Activated naive CD4-positive, alpha-beta T cell treated with anti-CD3 and anti-CD28 coated beads, Interleukin-2, amount 50 U/mL, for 24 hours (primary cell): Measurements from ENCODE around the gene ADCY1.

ENCODE experiments used
- H3K27ac Mint-ChIP-seq: one replicate; pipeline ENCODE4 v1.8.0; 2021; ENCODE audit warnings: mild to moderate bottlenecking, mixed read lengths
- H3K27me3 Mint-ChIP-seq: one replicate; pipeline ENCODE4 v1.8.0; 2021; ENCODE audit warnings: mixed read lengths
- H3K36me3 Mint-ChIP-seq: one replicate; pipeline ENCODE4 v1.8.0; 2021; ENCODE audit warnings: mixed read lengths
- H3K4me1 Mint-ChIP-seq: one replicate; pipeline ENCODE4 v1.8.0; 2021; ENCODE audit warnings: mixed read lengths
- H3K4me3 Mint-ChIP-seq: one replicate; pipeline ENCODE4 v1.8.0; 2021; ENCODE audit warnings: mild to moderate bottlenecking, mixed read lengths
- H3K9me3 Mint-ChIP-seq: one replicate; pipeline ENCODE4 v1.8.0; 2021; ENCODE audit warnings: mixed read lengths

ADCY1 gene

DNA sequence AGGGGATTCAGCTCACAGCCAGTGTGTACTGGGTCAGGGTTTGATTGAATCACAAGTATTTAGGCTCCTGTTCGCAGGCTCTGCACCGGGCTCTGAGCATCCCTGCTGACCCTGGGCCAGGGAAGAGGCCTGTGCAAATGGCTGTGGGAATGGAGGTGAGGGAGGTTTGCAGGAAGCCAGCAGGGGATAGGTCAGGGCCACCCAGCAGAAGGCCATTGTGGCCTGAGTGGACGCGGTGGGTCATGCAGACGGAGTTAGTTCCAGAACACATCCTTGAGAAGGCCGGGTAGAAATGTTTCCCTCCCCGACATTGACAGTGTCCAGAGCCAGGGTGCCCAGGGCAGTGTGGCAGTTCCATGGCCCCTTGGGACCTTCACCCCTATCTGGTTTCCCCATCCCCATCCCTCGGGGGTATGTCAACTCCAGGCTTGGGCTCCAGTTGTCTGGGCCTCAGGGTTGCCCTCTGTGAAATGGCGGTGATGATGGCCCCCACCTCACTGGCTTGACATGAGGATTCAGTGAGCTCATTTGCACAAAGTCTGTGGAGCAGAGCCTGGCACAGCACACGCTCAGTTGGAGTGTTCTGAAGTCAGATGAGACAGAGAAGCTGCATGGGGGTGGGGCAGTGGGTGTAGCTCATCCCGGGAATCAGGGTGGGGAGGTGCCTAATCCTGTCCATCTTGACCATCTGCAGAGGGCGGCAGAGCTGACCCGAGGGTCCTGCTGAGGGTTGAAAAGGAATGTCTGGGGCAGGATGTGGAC lies 107.6 kb downstream of the ADCY1 start:
- H3K27me3 Mint-ChIP-seq, result peaks cover 7% of the 10 kb centered on the region
- no peak overlapping the region for H3K4me3 Mint-ChIP-seq
- H3K9me3 Mint-ChIP-seq, result no peaks in the 10 kb centered on the region
- H3K4me1 Mint-ChIP-seq, result no peaks in the 10 kb centered on the region
- H3K36me3 Mint-ChIP-seq, result no peaks in the 10 kb centered on the region
- no peak overlapping the region for H3K27ac Mint-ChIP-seq

DNA sequence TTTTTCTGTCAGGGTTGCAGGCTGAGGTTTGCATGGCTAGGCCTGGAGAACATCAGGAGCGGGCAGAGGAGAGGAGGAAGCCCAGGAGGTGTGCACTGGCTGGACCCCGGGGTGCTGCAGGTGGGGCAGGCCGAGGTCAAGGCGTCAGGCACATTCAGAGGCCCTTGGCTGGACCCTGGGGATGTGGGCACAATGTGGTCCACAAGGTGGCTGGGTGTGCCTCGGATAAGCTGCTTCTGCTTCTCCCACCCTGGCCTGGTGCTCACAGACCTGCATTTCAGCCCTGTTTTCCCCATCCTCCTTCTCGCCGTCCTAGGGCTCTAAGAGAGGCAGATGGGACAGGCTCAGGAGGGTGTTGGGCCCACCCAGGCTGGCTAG lies 108.2 kb downstream of the ADCY1 start:
- H3K27me3 Mint-ChIP-seq, result peaks cover 7% of the 10 kb centered on the region
- H3K4me1 Mint-ChIP-seq, result no peaks in the 10 kb centered on the region
- no peak overlapping the region for H3K4me3 Mint-ChIP-seq
- no peak overlapping the region for H3K27ac Mint-ChIP-seq
- no peaks in the 10 kb centered on the region for H3K36me3 Mint-ChIP-seq
- H3K9me3 Mint-ChIP-seq, result no peaks in the 10 kb centered on the region

DNA sequence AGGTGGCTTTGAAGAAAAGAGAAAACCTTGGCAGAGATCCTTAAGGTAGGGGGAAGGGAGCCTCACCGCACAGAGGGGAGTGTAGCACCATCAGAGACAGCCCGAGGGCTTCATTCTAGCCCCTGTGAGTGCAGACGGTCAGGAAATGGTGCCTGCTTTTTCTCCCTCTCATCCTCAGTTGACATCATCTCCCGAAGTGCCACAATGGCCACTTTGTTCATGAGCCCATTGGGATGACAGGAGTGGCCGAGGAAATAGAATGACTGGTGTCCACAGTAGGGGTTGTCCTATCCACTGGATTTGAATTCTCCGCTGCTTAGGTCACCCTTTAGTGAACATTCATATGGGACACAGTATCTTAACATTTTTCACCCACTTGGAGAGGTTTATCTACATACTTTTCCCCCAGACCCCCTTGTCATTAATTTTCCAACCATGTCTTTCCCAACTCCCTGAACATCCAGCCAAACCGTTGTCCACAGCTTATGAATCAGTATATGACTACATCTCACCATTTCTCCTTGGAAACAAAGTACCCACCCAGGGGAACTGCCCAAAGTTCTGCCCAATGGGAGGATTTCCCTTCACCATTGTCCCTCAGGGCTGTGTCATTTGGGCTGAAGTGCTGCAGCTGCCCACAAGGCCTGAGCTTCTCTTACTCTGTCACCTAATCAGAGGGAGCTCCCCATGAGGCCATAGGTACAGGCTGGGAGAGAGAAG lies 108.8 kb downstream of the ADCY1 start:
- no peaks in the 10 kb centered on the region for H3K36me3 Mint-ChIP-seq
- no peak overlapping the region for H3K4me3 Mint-ChIP-seq
- H3K4me1 Mint-ChIP-seq, result no peaks in the 10 kb centered on the region
- no peak overlapping the region for H3K27ac Mint-ChIP-seq
- peaks cover 7% of the 10 kb centered on the region for H3K27me3 Mint-ChIP-seq
- no peaks in the 10 kb centered on the region for H3K9me3 Mint-ChIP-seq

DNA sequence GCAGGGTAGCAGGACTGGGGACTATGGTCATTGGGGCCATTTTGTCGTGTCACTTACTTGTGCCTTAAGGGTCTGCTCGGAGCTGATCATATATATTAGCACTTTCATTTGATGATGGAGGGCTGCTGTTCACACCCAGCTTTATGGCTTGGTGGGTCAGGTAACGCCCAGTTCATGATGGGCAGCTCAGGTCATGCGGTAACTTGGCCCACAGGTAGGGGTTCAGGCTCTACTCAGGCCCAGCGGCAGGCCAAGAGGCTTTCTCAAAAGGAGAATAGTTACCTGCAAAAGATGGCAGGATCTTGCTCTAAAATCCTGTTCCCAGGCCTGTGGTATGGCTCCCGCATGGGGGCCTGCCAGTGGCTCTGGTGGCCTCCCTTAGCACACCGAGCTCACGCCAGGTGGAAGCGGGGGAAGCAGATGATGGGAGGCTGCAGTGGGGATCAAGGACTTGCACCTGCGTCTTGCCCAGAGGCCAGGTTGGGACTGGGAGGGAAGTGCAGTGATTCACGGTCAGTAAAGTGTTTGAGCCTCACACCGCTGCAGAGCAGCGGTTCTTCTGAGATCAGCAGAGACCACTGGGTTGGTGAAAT lies 109.5 kb downstream of the ADCY1 start:
- Mint-ChIP-seq H3K4me3 (no peak overlapping the region), H3K27ac (no peak overlapping the region), H3K9me3 (no peaks in the 10 kb centered on the region), H3K4me1 (no peaks in the 10 kb centered on the region), H3K36me3 (no peaks in the 10 kb centered on the region), H3K27me3 (peaks cover 7% of the 10 kb centered on the region)

DNA sequence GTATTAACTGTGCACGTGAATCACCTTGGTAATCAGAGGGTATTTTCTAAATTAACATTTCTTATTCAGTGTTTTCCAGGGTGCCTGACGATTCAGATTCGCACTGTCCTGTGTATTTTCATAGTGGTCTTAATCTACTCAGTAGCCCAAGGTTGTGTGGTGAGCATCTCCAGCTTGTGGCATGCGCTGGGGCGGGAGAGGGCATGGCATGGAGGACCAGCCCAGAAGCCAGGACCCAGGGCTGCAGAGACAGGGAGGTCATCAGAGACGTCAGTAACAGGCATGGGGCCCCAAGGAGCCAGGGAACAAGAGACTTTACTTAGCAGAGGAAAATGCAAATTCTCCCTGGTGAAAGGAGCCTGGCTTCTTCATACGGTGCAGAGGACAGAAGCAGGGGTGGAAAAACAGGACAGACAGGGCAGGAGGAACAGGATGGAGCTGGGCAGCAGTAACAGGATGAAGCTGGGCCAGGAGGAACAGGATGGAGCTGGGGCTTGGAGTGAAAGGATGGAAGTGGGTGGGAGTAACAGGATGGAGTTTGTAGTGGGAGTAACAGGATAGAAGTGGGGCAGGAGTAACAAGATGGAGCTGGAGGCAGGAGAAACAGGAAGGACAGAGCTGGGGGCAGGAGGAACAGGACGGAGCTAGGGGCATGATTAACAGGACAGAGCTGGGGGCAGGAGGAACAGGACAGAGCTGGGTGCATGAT lies 110.9 kb downstream of the ADCY1 start:
- Mint-ChIP-seq H3K27ac (no peak overlapping the region), H3K27me3 (peaks cover 7% of the 10 kb centered on the region), H3K36me3 (no peaks in the 10 kb centered on the region), H3K4me1 (no peaks in the 10 kb centered on the region), H3K4me3 (no peak overlapping the region), H3K9me3 (no peaks in the 10 kb centered on the region)

DNA sequence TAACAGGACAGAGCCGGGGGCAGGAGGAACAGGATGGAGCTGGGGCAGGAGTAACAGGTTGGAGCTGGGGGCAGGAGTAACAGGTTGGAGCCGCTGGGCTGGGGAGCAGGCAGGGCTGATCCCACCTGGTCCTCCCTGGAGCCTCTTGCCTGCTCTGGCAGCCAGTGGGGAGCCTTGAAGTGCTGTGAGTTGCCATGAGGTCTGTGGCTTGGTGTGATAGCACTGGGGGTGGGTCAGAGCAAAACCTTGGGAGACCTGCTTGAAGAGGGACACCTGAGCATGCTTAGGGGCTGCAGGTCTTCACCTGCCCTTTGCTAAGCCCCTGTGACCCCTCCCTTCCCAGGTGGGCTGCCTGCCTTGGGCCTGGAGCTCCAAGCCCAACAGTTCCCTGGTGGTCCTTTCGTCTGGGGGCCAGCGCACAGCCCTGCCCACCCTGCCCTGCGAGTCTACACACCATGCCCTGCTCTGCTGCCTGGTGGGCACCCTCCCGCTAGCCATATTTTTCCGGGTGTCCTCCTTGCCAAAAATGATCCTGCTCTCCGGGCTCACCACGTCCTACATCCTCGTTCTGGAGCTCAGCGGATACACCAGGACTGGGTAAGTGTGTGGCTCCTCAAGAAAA lies 111.6 kb downstream of the ADCY1 start:
- H3K27me3 Mint-ChIP-seq, result peaks cover 3% of the 10 kb centered on the region
- H3K4me1 Mint-ChIP-seq, result no peaks in the 10 kb centered on the region
- no peak overlapping the region for H3K27ac Mint-ChIP-seq
- no peaks in the 10 kb centered on the region for H3K36me3 Mint-ChIP-seq
- H3K4me3 Mint-ChIP-seq, result no peak overlapping the region
- H3K9me3 Mint-ChIP-seq, result no peaks in the 10 kb centered on the region

DNA sequence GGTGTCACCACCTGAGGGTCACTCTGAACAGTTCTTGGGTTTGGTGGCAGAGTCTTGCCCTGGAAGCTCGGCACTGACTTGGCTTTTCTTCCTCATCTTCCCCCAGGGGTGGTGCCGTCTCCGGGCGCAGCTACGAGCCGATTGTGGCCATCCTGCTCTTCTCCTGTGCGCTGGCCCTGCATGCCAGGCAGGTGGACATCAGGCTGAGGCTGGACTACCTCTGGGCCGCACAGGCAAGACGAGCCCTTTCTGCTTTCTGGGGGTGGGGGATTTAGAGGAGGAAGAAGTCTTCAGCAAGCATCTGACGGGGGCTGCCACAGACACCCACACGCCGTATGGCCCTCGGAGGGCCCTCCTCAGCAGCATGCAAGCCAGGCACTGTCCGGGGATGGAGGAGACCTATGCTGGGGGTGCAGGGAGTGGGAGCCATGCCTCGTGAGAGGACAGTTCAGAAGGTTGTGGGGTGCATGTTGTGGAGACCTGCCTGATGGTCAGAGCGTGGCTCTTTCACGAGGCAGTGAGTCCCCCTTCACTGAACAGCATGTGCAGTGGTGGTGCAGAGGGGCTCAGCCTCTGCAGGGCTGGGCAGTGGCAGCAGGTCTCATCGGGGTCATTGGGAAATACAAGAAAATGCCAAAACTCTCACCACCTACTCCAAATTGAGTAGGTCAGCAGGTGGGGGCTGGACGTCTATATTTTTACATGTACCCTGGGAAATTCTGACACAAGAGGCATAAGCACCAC lies 112.4 kb downstream of the ADCY1 start:
- no peaks in the 10 kb centered on the region for H3K4me1 Mint-ChIP-seq
- no peaks in the 10 kb centered on the region for H3K9me3 Mint-ChIP-seq
- H3K4me3 Mint-ChIP-seq, result no peak overlapping the region
- H3K36me3 Mint-ChIP-seq, result no peaks in the 10 kb centered on the region
- H3K27me3 Mint-ChIP-seq, result peaks cover 2% of the 10 kb centered on the region
- no peak overlapping the region for H3K27ac Mint-ChIP-seq

DNA sequence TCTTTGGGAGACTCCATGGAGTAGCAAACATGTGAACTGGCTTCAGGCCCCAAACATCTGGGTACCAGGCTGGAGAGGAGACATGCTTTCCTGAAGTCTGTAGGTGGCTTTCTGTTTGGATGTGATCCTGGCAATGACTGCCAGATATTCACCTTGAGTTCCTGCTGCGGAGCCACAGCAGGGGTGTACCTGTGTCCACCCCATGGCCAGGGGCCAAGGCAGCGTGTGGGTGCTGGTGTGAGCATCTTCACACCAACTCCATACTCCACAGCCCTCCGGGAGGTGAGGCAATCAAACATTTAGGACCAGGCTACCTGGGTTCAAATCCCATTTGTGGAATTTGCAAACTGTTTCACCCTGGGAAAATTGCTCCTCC lies 113.0 kb downstream of the ADCY1 start:
- Mint-ChIP-seq H3K9me3 (no peaks in the 10 kb centered on the region), H3K27me3 (peaks cover 2% of the 10 kb centered on the region)

DNA sequence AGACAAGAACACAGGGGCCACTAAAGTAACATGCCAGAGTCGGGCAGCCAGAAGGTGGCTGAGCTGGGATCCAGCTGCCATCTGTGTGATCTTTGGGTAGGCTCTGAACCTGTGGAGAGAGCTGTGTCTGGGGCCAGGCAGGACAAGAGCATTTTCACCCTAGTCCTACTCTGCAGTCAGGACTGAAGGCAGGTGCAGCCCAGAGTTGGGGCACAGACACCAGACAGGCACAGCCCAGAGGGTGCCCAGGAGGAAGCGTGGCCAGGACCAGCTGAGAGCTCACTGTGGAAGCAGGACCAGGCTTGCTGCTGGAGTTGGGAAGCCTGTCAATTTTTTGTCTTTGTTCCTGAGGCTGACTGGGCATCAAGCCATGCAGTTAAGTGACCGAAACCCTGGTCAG lies 113.6 kb downstream of the ADCY1 start:
- Mint-ChIP-seq H3K27ac (no peak overlapping the region), H3K4me1 (no peaks in the 10 kb centered on the region), H3K4me3 (no peak overlapping the region), H3K36me3 (no peaks in the 10 kb centered on the region), H3K27me3 (peaks cover 2% of the 10 kb centered on the region), H3K9me3 (no peaks in the 10 kb centered on the region)

More for the DNA sequence above, 113.0 kb downstream of the ADCY1 start:
- Mint-ChIP-seq H3K4me1 (no peaks in the 10 kb centered on the region), H3K36me3 (no peaks in the 10 kb centered on the region), H3K4me3 (no peak overlapping the region), H3K27ac (no peak overlapping the region)

DNA sequence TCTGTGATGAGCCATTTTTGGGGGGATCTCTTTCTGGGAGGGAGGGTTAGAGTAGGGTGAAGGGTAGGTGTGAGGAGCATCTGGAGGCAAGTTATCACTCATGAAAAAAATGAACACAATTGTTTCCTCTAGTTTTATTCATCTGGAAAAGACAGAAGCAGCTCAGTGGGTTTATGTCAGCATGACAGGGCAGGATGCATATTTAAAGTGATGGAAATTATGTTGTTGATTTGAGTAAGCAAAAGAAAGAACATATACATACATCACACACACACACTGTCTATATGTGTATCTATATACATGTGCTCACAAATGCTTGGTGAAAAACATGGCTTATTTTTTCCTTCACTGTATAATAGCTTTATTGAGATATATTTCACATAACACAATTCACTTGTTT lies 114.2 kb downstream of the ADCY1 start:
- no peak overlapping the region for H3K4me3 Mint-ChIP-seq
- no peak overlapping the region for H3K27ac Mint-ChIP-seq
- H3K36me3 Mint-ChIP-seq, result no peaks in the 10 kb centered on the region
- H3K4me1 Mint-ChIP-seq, result no peaks in the 10 kb centered on the region
- no peaks in the 10 kb centered on the region for H3K9me3 Mint-ChIP-seq
- H3K27me3 Mint-ChIP-seq, result peaks cover 2% of the 10 kb centered on the region

DNA sequence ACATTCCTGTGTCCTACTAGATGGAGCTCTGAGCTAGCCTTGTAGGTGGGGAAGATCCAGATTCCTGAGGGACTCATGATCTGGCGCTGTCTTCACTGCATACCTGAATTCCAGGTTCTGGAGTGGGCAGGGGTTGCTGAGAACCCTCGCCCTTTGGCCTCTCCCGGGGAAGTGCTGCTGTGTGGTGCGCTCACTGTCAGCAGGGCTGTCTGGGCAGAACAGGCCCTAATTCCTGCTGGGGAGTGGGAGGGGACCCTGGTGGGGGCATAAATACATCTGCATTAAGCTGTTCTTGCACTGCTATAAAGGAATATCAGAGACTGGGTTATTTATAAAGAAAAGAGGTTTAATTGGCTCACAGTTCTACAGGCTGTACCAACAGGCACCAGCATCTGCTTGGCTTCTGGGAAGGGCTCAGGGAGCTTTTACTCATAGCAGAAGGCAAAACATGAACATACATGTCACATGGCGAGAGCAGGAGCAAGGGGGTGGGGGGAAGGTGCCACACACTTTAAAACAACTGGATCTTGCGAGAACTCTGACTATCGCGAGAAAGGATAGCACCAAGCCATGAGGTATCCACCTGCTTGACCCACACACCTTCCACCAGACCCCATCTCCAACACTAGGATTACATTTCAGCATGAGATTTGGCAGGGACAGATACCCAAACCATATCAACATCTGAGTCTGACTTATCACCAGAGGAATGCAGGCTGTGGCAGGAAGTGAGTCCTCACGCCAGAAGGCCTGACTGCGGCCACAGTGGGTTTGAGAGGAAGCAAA lies 115.0 kb downstream of the ADCY1 start:
- Mint-ChIP-seq H3K9me3 (no peaks in the 10 kb centered on the region), H3K27me3 (peaks cover 2% of the 10 kb centered on the region), H3K4me3 (no peak overlapping the region), H3K4me1 (no peaks in the 10 kb centered on the region), H3K27ac (no peak overlapping the region), H3K36me3 (no peaks in the 10 kb centered on the region)

DNA sequence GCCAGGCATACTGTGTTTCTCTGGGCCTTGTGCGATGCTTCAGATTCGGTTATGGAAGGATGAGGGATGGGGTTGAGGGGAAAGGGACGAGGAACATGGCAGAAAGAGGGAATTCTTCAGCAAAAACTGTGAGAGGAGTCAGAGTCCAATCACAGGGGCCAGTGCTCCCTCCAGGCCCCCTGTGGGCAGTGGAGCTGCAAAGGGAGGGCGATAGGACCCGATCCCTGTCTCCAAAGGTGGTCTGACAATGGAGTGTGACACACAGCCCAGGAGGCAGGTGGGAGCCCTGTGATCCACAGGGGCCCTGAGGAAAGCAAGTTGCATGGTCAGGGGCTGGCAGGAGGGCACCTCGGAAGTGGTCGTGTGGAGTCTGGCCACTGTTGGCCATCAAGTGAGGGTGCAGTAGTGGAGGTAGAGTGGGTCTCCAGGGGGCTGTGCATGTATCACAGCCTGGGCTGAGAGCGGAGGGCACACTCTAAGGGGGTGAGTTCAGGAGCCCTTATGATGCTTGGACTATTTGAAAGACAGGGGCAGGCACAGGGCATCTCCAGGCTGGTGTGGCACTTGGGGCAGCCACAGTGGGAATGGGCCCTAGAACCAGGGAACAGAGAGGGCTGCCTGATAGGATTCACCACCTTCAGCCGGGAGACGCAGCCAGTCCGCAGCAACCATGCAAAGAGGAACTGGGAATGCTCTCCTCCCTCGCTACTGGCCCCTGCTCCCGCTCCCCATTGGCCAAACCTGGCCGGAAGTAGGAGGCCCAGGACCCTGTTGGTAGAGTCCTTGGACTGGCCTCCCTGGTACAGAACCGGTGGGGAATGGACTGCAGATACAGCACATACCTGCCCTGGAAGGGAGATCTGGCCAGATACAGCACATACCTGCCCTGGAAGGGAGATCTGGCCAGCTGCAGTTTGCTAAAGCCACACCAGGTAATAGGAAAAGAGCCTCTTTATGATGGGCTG lies 115.9 kb downstream of the ADCY1 start:
- H3K4me3 Mint-ChIP-seq, result no peak overlapping the region
- H3K9me3 Mint-ChIP-seq, result no peaks in the 10 kb centered on the region
- no peak overlapping the region for H3K27ac Mint-ChIP-seq
- no peaks in the 10 kb centered on the region for H3K4me1 Mint-ChIP-seq
- peaks cover 2% of the 10 kb centered on the region for H3K27me3 Mint-ChIP-seq
- no peaks in the 10 kb centered on the region for H3K36me3 Mint-ChIP-seq

DNA sequence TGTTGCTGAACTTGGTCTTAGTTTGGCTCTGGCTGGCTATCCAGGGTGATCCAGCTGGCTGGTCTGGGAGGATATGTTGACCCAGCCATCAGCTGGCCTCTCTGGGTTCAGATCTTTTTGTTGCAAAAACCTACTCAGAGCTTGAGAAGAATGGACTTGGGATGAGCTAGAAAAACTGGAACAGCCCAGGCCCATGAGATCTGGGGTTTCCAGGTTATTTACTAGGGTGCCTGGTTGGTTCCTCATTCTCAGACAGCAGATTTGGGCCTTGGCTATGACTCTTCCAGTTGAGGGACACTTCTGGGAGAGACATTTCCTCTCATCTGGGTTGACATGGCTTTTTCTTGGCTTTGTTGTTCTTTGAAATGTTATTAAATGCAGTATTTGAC lies 116.6 kb downstream of the ADCY1 start:
- no peak overlapping the region for H3K4me3 Mint-ChIP-seq

More for the DNA sequence above, 116.6 kb downstream of the ADCY1 start:
- H3K9me3 Mint-ChIP-seq, result no peaks in the 10 kb centered on the region
- H3K27ac Mint-ChIP-seq, result no peak overlapping the region
- no peaks in the 10 kb centered on the region for H3K4me1 Mint-ChIP-seq
- no peaks in the 10 kb centered on the region for H3K36me3 Mint-ChIP-seq
- H3K27me3 Mint-ChIP-seq, result no peaks in the 10 kb centered on the region
